ENCODE measurements around the gene EIF4ENIF1. TPM values are rescaled to one million over a fixed set of nuclear protein-coding genes. Genes with fewer than 3 reads are reported as not detected.
A peak's percentile ranks its signal among the peaks of the same experiment; 100 is the strongest.
"Not testable (repeated sequence)": the region's sequence is repeated elsewhere in the genome, so short reads cannot be mapped to it uniquely, and the experiment has no call there.

The EIF4ENIF1 gene
- total RNA-seq, 1 experiment from 2014 or later: 16.8 TPM

DNA sequence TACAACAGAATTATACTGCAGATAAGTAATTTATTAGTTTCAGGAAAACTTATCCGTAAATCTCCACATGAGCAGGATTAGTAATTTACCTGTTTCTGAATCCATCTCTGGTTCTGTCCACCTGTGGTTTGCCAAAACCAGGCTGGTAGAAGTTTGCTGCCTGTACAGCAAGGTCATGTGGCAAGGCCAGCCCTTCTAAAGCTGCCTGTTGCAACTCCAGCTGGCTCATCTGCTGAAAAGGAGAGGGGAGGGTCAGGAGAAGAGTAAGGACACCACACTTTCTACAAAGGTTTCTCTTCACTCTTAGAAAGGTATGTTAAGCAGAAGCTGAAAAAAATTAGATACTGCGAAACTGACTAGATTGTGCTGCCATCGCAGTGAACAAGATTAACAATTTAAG is 42.3 kb downstream of the EIF4ENIF1 start:
- in situ Hi-C loops (cut with HindIII; ENCODE audit: low sequenced_read_pairs): no loop called here
- no peak for DNase-seq (ENCODE audit: low spot score)

DNA sequence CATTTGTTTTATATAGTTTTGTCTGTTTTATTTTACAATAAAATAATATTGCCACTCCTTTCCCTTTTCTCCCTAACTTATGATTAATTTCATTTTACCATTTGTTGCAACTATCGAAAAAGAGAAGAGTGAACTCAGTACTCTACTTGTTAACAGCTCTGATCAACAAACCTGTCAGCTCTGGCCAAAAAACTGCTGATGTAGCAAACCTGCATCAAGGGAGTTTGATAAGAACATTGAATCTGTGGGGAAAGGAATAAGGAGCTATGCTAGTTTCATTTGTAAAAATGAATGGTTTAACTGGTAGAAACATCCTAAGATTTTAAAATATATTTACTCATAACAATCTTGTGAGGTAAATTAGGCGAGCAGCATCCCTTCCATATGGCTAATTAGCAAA is 42.9 kb downstream of the EIF4ENIF1 start:
- no peak for DNase-seq (ENCODE audit: low spot score)
- in situ Hi-C loops (cut with HindIII; ENCODE audit: low sequenced_read_pairs): no loop called here

DNA sequence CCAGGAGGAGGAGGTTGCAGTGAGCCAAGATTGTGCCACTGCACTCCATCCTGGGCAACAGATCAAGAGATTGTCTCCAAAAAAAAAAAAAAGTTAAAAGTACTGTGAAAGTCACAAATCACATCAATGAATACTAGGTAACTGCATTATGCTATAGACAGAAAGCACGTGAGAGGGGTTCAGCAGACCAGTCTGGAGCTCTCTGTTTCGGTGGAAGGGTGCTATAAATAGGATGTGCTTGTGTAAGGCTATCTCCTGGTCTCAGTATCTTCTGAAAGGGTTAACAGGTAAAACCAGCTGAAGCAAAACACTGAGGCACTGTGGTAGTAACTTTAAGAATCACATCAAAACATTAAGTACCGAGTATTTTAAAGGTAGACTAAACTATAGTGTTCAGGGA is 43.4 kb downstream of the EIF4ENIF1 start:
- no peak for DNase-seq (ENCODE audit: low spot score)
- in situ Hi-C loops (cut with HindIII; ENCODE audit: low sequenced_read_pairs): no loop called here

DNA sequence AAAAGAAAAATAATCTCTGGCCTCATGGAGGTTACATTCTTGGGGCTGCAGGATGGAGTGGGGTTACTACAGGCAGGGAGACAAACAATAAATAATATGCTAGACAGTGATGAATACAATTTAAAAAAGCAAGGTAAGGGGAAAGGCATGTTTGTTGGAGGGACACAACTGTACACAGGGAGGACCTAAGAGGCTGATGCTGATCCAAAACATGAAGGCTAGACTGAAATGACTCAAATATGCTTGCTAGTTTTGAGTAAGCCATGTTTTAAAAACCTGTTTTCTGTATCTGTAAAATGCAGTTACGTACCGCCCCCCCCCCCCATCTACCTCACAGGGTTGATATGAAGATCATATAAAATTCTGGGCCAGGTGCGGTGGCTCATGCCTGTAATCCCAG is 44.0 kb downstream of the EIF4ENIF1 start:
- in situ Hi-C loops (cut with HindIII; ENCODE audit: low sequenced_read_pairs): no loop called here
- DNase-seq (ENCODE audit: low spot score): no peak

DNA sequence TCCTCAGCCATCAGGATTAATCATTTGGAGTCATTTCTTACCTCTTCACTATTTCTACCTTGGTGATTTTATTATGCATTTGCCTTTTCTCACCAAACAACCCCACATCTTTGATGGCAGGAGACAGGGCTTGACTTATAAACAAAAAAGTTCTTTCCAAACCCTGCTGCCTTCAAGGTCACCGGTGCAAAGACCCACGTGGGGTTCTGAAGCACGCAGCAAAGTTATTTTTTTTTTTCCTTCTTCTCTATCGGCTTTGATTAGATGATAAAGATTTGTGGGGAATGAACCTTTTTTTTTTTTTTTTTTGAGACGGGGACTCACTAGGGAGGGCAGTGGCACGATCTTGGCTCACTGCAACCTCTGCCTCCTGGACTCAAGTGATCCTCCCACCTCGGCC is 46.1 kb downstream of the EIF4ENIF1 start:
- in situ Hi-C loops (cut with HindIII; ENCODE audit: low sequenced_read_pairs): no loop called here
- no peak for DNase-seq (ENCODE audit: low spot score)

DNA sequence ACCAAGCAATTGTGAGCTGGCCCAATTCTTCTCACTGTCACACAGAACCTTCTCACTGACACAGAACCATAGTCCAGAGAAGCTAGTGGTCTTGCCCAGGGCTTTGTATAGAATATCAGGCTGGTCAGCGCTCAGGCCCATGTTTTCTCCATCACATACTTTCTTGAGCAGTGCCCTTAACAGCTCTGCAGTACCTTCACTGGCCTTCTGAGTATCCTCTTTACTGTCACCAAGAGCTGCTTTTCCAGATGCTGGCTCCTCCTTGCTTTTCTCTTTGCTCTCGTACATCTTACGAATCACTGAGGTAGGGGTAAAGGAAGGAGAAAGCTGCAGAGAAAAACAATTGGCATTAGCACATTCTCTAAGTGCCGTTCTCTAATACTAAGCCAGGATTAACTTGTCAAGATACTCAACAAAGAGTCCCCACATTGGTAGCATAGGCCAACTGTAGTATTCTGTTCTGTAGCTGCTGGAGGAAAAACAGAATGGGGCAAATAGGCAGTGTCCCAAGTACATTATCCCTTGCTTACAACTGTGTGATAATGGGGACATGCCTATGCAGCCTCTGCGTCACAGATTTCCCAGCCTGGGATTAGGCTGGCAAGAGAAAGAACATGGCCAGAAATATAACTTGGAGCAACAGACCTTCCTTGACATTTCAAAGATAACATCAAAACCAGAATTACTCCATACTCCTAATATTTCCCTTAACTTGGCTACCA is 46.7 kb downstream of the EIF4ENIF1 start:
- no peak for DNase-seq (ENCODE audit: low spot score)
- in situ Hi-C loops (cut with HindIII; ENCODE audit: low sequenced_read_pairs): no loop called here

DNA sequence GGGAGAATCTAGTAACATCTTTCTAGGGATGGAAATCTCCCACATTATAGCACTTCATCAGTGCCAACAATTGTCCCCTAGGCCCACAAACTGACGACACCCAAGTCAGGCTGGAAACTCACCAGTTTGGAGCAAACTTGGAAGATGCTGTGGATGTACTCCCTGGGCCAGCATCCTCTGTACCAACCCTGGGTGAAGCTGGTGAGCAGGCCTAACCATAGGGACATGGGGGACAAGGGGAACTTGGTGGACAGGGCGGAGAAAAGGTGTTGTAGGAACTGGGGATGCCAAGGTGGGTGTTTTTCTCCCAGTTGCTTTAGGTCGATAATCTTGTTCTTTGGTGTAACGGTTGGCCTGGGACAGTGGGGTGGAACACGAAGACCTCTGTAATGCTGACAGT is 48.0 kb downstream of the EIF4ENIF1 start:
- in situ Hi-C loops (cut with HindIII; ENCODE audit: low sequenced_read_pairs): no loop called here
- DNase-seq (ENCODE audit: low spot score): no peak

DNA sequence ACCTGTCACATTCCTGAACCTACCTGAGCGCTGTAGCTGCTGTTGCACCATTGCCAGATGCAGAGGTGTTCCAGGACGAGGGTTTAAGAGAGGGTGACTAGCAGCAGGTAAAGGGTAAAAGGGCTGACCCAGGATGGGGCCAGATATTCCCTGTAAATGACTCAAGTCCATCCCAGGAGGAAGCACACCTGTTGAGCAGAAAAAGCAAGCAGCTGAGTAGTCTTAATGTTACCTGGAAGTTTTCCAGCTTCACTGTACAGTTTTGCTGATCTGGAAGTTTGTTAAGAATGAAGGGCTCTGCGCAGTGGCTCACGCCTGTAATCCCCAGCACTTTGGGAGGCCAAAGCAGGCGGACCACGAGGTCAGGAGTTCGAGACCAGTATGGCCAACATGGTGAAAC is 49.0 kb downstream of the EIF4ENIF1 start:
- in situ Hi-C loops (cut with HindIII; ENCODE audit: low sequenced_read_pairs): no loop called here
- no peak for DNase-seq (ENCODE audit: low spot score)

DNA sequence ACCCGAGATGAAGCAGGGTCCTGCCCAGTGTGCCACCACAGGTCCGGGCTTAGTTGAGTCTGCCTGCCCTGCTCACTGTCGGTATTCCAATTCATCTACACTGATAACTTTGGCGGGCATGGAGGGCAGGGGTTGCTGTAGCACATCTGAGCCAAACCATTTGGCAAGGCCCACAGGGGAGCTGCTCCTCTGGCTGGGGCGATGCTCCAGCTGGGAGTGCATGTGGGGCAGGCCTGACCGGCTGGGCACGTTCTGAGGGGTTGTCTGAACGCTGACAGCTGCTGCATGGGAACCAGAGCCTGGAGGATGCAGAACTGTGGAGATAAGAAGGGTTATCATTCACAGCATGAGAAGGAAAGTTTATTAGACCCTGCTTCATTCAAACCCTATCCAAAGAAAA is 49.8 kb downstream of the EIF4ENIF1 start:
- in situ Hi-C loops (cut with HindIII; ENCODE audit: low sequenced_read_pairs): no loop called here

DNA sequence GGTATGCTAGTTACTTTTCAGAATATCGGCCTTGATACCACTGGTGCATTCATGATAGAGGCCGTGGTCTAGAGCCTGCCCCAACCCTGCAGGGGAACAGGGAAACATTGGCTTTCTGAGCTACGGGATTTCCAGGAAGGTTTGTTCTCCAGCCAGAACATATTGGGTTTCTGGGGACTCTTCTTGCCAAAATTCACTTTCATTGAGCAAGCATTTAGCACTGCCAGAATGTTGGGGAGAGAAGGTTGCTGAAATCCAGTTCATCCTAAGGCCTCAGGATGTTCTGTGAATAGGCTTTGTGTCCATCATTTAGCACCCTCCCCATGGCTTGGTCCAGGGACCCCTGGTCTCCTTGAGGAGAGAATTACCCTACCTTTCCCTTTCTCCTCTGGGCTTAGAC is 53.5 kb downstream of the EIF4ENIF1 start:
- in situ Hi-C loops (cut with HindIII; ENCODE audit: low sequenced_read_pairs): no loop called here
- DNase-seq (ENCODE audit: low spot score): no peak

More for the DNA sequence above, 49.8 kb downstream of the EIF4ENIF1 start:
- no peak for DNase-seq (ENCODE audit: low spot score)

DNA sequence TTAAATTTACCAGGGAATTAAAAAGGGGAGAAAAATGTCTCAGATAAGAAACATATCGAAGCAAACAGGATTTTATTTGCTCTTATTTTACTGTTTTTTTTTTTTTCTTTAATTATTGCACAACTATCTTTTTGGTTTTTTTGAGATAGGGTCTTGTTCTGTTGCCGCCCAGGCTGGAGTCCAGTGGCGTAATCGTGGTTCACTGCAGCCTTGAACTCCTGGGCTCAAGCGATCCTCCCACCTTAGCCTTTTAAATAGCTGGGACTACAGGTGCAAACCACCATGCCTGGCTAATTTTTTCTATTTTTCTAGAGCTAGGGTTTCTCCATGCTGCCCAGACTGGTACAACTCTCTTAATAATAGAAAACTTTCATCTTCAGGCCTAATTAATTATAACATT is 57.7 kb downstream of the EIF4ENIF1 start:
- in situ Hi-C loops (cut with HindIII; ENCODE audit: low sequenced_read_pairs): no loop called here
- no peak for DNase-seq (ENCODE audit: low spot score)

DNA sequence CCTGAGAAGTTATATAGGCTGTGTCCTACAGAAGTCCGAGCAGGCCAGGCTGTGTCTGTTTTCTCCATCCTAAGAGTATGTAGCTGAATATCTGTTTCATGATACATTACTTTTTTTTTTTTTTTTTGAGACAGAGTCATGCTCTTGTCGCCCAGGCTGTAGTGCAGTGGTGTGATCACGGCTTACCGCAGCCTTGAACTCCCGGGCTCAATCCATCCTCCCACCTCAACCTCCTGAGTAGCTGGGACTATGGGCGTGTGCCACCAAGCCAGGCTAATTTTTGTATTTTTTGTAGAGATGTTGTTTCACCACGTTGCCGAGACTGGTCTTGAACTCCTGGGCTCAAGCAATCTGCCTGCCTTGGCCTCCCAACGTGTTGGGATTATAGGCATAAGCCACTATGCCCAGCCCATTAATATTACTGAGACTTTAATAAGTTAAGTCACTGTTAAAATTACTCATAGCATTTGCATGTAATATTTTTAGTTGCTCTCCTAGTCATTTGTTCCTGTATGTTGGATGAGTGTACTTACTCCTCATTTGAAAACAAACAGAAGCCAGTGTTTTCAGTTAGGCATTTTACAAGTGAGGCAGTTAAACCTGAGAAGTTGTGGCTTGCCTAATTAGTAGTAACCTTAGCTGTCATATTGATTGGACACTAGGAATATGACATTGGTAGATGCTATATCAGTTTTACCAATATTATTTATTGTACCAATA is 64.2 kb downstream of the EIF4ENIF1 start:
- in situ Hi-C loops (cut with HindIII; ENCODE audit: low sequenced_read_pairs): no loop called here

DNA sequence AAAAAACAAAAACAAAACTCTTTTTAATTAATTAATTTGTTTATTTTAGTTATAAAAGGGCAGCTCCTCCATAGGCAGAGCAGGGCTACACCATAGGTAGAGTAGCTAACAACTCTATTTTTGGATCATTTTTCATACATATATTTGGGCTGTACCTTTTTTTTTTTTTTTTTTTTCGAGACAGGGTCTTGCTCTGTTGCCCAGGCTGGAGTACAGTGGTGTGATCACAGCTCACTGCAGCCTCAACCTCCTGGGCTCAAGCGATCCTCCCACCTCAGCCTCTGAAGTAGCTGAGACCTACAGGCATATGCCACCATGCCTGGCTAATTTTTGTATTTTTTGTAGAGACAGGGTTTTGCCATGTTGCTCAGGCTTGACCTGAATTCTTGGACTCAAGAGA is 87.3 kb downstream of the EIF4ENIF1 start:
- in situ Hi-C loops (cut with HindIII; ENCODE audit: low sequenced_read_pairs); DNase-seq (ENCODE audit: low spot score): not testable (repeated sequence)

More for the DNA sequence above, 64.2 kb downstream of the EIF4ENIF1 start:
- DNase-seq (ENCODE audit: low spot score): no peak

DNA sequence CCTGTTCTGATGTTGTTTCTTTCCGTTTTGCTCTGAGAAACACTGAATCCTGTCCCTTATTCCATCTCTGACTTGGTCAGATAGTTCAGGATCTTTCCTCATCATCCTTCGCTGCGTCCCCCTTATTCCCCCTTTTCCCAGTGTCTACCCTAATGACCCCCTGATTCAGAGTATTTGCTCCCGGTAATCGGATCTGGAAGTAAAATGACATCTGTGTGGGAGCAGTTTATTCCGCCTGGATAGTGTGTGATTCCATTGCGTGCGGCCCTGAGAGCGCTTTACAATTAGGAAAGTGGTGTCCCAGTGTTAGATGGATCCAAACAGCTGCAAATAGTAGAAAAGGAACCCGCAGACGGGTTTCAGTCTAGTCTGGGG is 89.6 kb downstream of the EIF4ENIF1 start:
- DNase-seq (ENCODE audit: low spot score): no peak
- in situ Hi-C loops (cut with HindIII; ENCODE audit: low sequenced_read_pairs): no loop called here

DNA sequence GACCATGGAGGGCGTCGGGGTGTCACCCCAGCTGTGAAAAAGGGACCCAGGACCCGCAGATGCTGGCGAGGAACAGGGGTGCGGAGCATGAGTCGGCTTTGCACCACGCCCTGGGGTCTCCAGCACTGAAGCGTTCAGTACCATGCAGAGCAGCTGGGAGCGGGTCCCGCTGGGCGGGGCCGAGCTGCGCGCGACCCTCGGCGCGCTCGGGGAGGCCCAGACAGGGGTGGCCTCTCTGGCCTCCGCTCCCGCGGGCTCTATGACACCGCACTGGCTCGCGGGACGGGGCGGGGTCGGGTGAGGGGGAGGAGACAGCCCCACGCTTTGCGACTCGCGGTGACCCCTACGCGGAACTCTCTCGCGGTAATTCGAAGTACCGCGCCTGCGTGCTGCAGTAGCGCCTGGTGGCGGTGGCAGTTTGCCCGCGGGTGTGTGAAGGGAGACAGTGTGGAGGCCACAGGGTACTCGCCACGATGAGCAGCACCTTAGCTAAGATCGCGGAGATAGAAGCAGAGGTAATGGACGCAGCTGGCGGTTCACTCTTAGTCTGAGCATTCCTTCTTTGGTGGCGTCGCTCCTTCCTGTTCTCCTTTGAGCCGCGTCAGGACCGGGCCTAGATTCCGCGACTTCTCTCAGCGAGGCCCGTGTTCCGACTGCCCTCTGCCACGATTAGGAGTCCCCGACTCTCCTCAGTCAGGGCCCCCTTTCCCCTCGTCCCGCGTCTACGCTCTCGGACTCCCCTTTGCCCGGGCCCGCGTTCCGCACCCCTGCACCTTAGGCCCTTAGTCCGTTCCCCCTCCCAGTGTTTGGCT is 90.2 kb downstream of the EIF4ENIF1 start, which contains the start of gene DRG1:
TSS of gene DRG1 (plus strand) at position 394 of the 812 bp plus-strand sequence. CDS start at position 474, 80 bp downstream.
- in situ Hi-C loops (cut with HindIII; ENCODE audit: low sequenced_read_pairs): no loop called here
- DNase-seq (ENCODE audit: low spot score): peak; percentile 96

DNA sequence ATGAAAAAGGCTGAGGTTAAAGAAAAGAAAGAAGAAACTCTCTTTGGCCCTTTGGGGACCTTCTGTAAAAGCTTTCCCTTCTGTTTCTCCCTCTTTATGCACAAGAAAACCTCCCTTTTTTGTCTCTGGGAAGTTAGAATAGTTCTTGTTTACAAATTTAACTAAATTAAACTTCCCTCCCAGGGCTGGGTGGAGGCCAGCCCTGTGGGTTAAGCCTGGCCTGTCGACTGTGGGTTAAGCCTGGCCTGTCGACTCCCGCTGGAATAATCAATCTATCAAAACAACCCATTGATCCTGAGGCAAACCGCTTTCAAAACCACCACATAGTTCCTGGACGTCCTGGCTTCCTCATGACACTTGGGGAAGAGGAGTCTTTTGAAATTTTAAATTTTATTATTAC is 91.4 kb downstream of the EIF4ENIF1 start:
- in situ Hi-C loops (cut with HindIII; ENCODE audit: low sequenced_read_pairs): no loop called here
- DNase-seq (ENCODE audit: low spot score): no peak

DNA sequence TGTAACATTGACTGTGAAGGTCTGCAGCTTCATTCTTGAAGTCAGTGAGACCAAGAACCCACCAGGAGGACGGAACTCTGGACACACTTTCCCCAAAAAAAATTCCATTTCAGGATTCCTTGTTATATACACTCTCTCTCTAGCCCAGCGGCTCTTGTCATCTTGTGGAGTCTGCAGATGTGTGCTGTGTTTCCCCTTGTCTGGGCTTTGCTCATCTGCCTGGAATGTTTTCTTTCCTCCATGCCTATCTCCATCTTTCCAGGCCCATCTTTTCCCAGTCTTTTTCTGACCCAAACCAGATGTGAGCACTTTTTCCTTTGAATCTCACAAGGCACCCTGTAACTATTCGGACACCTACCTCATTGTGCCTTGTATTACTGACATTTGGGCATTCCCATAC is 95.3 kb downstream of the EIF4ENIF1 start:
- DNase-seq (ENCODE audit: low spot score): no peak
- in situ Hi-C loops (cut with HindIII; ENCODE audit: low sequenced_read_pairs): no loop called here

DNA sequence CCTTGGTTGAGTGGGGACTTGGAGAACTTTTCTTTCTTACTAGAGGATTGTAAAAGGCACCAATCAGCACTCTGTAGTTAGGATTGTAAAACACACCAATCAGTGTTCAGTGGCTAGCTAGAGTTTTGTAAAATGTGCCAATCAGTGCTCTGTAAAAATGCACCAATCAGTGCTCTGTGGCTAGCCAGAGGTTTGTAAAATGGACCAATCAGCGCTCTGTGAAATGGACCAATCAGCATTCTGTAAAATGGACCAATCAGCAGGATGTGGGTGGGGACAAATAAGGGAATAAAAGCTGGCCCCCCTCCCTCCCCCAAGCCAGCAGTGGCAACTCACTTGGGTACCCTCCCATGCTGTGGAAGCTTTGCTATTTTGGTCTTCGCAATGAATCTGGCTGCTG is 95.7 kb downstream of the EIF4ENIF1 start:
- DNase-seq (ENCODE audit: low spot score): no peak
- in situ Hi-C loops (cut with HindIII; ENCODE audit: low sequenced_read_pairs): no loop called here
